Measurements from ENCODE around the gene CPLANE1.
A peak's percentile ranks its signal among the peaks of the same experiment; 100 is the strongest.

Gene CPLANE1

DNA sequence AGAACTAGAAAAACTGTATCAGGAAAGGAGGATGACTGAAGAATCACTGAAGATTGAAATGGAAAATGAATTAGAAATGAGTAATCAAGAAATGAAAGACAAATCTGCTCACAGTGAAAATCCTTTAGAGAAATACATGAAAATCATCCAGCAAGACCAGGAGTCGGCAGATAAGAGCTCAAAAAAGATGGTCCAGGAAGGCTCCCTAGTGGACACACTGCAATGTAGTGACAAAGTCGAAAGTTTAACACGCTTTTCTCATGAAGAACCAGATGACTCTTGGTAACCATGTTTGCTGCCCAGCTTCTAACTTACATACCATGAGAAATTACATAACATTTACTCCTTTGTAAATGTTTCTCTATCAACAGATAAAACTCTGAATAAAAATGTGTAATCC lies 37.1 kb downstream of the CPLANE1 start:
- no peak overlapping the region for H3K4ac ChIP-seq (ENCODE audit: low read depth, low read length)
- H4K8ac ChIP-seq (ENCODE audit: low read depth, low read length) = no peak overlapping the region
- H3K27ac ChIP-seq (ENCODE audit: low read depth, low read length) = no peak overlapping the region
- no CpG with 5 or more reads among the region's 3 CpGs for WGBS (ENCODE audit: extremely low coverage, insufficient coverage, insufficient read length)
- H2AFZ ChIP-seq (ENCODE audit: insufficient read depth, low read length, poor library complexity) = no peak overlapping the region
- H3K36me3 ChIP-seq (ENCODE audit: control insufficient read depth in 1 of 2, insufficient read depth in 2 of 2, low read length in 2 of 2) = peaks cover 9 to 12% of the 10 kb centered on the region in 2 experiments
- no peak overlapping the region for H3K14ac ChIP-seq (ENCODE audit: low read length)
- H3K79me1 ChIP-seq (ENCODE audit: low read length) = no peaks in the 10 kb centered on the region
- H3K23ac ChIP-seq (ENCODE audit: low read length) = no peak overlapping the region
- H4K12ac ChIP-seq (ENCODE audit: low read depth, low read length) = no peak overlapping the region
- peaks cover 4 to 7% of the 10 kb centered on the region in 2 experiments for H3K4me1 ChIP-seq (ENCODE audit: control insufficient read depth in 1 of 2, insufficient read depth in 2 of 2, low read length in 2 of 2)
- no peak overlapping the region for H2AK5ac ChIP-seq (ENCODE audit: low read length)
- no peak overlapping the region for H4K91ac ChIP-seq (ENCODE audit: low read depth, low read length)
- H2BK120ac ChIP-seq (ENCODE audit: insufficient read depth, low read length, poor library complexity) = no peak overlapping the region
- no peaks in the 10 kb centered on the region for H3K79me2 ChIP-seq (ENCODE audit: control insufficient read depth, insufficient read depth, low read length, poor library complexity)
- no peak overlapping the region for H3K4me2 ChIP-seq (ENCODE audit: low read length)
- no peak overlapping the region for H3K18ac ChIP-seq (ENCODE audit: low read length)
- no peak overlapping the region for H3K9ac ChIP-seq (ENCODE audit: low read length)
- peak in 1 of 2 donors; percentile 16 for DNase-seq
- H3K27me3 ChIP-seq (ENCODE audit: insufficient read depth, low read length) = no peaks in the 10 kb centered on the region
- H2BK5ac ChIP-seq (ENCODE audit: low read depth, low read length, poor library complexity) = no peak overlapping the region
- H3K9me3 ChIP-seq (ENCODE audit: insufficient read depth, low read depth, low read length) = no peaks in the 10 kb centered on the region
- no peak overlapping the region for H2BK12ac ChIP-seq (ENCODE audit: low read length)
- no peak overlapping the region for H3K4me3 ChIP-seq (ENCODE audit: low read depth, low read length)

DNA sequence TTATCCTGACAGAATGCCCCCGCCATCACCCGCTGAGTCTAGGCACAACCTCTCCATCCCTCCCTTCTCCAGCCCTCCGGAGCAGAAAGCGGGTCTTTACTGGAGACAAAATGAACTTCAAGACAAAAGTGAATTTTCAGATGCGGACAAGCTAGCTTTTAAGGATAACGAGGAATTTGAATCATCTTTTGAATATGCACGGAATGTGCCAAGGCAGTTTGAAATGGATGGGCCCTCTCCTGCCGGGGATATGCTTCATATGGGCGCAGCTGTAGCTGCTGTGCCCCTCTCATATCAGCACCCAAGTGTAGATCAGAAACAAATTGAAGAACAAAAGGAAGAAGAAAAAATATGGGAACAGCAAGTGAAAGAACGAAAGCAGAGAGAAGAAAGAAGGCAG lies 37.5 kb downstream of the CPLANE1 start:
- Histone ChIP-seq H3K79me1 (ENCODE audit: low read length) (no peaks in the 10 kb centered on the region), H3K4me1 (ENCODE audit: control insufficient read depth in 1 of 2, insufficient read depth in 2 of 2, low read length in 2 of 2) (peaks cover 4 to 7% of the 10 kb centered on the region in 2 experiments), H2BK120ac (ENCODE audit: insufficient read depth, low read length, poor library complexity) (no peak overlapping the region), H3K36me3 (ENCODE audit: control insufficient read depth in 1 of 2, insufficient read depth in 2 of 2, low read length in 2 of 2) (peaks cover 9 to 12% of the 10 kb centered on the region in 2 experiments), H2BK12ac (ENCODE audit: low read length) (no peak overlapping the region), H4K8ac (ENCODE audit: low read depth, low read length) (no peak overlapping the region), H4K91ac (ENCODE audit: low read depth, low read length) (no peak overlapping the region), H3K4ac (ENCODE audit: low read depth, low read length) (no peak overlapping the region), H3K23ac (ENCODE audit: low read length) (no peak overlapping the region), H3K18ac (ENCODE audit: low read length) (no peak overlapping the region), H3K4me3 (ENCODE audit: low read depth, low read length) (no peak overlapping the region), H3K79me2 (ENCODE audit: control insufficient read depth, insufficient read depth, low read length, poor library complexity) (no peaks in the 10 kb centered on the region), H2AFZ (ENCODE audit: insufficient read depth, low read length, poor library complexity) (no peak overlapping the region), H3K27me3 (ENCODE audit: insufficient read depth, low read length) (no peaks in the 10 kb centered on the region), H3K9me3 (ENCODE audit: insufficient read depth, low read depth, low read length) (no peaks in the 10 kb centered on the region), H3K9ac (ENCODE audit: low read length) (no peak overlapping the region), H3K4me2 (ENCODE audit: low read length) (peak overlapping the region; percentile 18), H2AK5ac (ENCODE audit: low read length) (no peak overlapping the region), H3K27ac (ENCODE audit: low read depth, low read length) (no peak overlapping the region), H4K12ac (ENCODE audit: low read depth, low read length) (no peak overlapping the region), H2BK5ac (ENCODE audit: low read depth, low read length, poor library complexity) (no peak overlapping the region), H3K14ac (ENCODE audit: low read length) (no peak overlapping the region)
- no CpG with 5 or more reads among the region's 10 CpGs for WGBS (ENCODE audit: extremely low coverage, insufficient coverage, insufficient read length)
- DNase-seq = peak in 1 of 2 donors; percentile 38

DNA sequence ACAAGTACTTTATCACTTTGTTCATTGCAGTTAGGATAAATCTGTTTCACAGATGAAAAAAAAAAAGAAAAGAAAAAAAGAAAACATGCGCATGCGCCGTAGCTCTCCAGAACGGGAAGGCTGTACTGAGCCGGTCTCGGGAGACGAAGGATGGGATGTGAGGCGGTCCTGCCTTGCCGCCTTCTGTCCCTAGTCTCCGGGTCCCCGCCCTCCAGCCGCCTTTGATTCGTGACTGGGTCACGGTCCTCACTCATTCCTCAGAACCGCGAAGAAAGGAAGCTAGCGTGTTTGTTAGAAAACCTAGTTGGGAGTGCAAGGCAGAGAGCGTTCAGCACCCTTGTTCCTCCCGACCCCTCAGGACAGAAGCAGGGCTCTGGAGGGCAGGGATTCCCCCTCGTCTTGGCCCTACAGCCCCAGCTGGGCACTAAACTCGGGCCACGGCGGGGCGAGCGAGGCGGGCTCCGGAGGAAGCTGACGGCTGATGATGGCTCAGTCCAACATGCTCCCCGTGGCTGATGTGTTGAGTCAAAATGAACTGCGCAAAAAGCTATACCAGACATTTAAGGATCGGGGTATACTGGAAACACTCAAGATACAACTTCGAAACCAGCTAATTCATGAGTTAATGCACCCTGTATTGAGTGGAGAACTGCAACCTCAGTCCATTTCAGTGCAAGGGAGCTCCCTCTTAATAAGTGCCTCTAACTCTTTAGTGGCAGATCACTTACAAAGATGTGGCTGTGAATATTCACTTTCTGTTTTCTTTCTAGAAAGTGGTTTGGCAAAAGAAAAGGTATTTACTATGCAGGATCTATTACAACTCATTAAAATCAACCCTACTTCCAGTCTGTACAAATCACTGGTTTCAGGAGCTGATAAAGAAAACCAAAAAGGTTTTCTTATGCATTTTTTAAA lies 40.0 kb downstream of the CPLANE1 start:
- Histone ChIP-seq H2BK5ac (ENCODE audit: low read depth, low read length, poor library complexity) (no peak overlapping the region), H3K27ac (ENCODE audit: low read depth, low read length) (no peak overlapping the region), H3K18ac (ENCODE audit: low read length) (no peak overlapping the region), H3K4me2 (ENCODE audit: low read length) (no peak overlapping the region), H3K9me3 (ENCODE audit: insufficient read depth, low read depth, low read length) (no peaks in the 10 kb centered on the region), H3K4me1 (ENCODE audit: control insufficient read depth in 1 of 2, insufficient read depth in 2 of 2, low read length in 2 of 2) (peaks cover 4 to 7% of the 10 kb centered on the region in 2 experiments), H3K23ac (ENCODE audit: low read length) (no peak overlapping the region), H3K79me2 (ENCODE audit: control insufficient read depth, insufficient read depth, low read length, poor library complexity) (no peaks in the 10 kb centered on the region), H2BK12ac (ENCODE audit: low read length) (no peak overlapping the region), H3K4me3 (ENCODE audit: low read depth, low read length) (no peak overlapping the region), H3K36me3 (ENCODE audit: control insufficient read depth in 1 of 2, insufficient read depth in 2 of 2, low read length in 2 of 2) (peaks cover 6 to 10% of the 10 kb centered on the region in 2 experiments), H4K8ac (ENCODE audit: low read depth, low read length) (no peak overlapping the region), H4K91ac (ENCODE audit: low read depth, low read length) (no peak overlapping the region), H2BK120ac (ENCODE audit: insufficient read depth, low read length, poor library complexity) (no peak overlapping the region), H3K9ac (ENCODE audit: low read length) (no peak overlapping the region), H3K14ac (ENCODE audit: low read length) (no peak overlapping the region), H3K79me1 (ENCODE audit: low read length) (no peaks in the 10 kb centered on the region), H3K4ac (ENCODE audit: low read depth, low read length) (no peak overlapping the region), H4K12ac (ENCODE audit: low read depth, low read length) (no peak overlapping the region), H3K27me3 (ENCODE audit: insufficient read depth, low read length) (no peaks in the 10 kb centered on the region), H2AK5ac (ENCODE audit: low read length) (no peak overlapping the region), H2AFZ (ENCODE audit: insufficient read depth, low read length, poor library complexity) (no peak overlapping the region)
- WGBS (ENCODE audit: extremely low coverage, insufficient coverage, insufficient read length) = no CpG with 5 or more reads among the region's 32 CpGs
- peak in 1 of 2 donors; percentile 43 for DNase-seq

DNA sequence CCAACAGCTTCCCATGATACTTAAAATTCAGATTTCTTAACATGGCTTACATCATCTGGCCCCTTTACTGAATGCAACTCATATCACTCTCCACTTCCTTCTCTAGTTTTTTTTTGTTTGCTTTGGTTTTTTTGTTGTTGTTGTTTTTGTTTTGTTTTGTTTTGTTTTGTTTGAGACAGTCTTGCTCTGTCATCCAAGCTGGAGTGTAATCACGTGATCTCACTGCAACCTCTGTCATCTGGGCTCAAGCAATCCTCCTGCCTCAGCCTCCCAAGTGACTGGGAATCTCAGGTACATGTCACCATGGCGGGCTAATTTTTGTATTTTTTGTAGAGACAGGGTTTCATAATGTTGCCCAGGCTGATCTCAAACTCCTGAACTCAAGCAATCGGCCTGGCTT lies 41.4 kb downstream of the CPLANE1 start:
- Histone ChIP-seq H2BK12ac (ENCODE audit: low read length) (no peak overlapping the region), H2BK5ac (ENCODE audit: low read depth, low read length, poor library complexity) (no peak overlapping the region), H3K79me2 (ENCODE audit: control insufficient read depth, insufficient read depth, low read length, poor library complexity) (no peaks in the 10 kb centered on the region), H3K79me1 (ENCODE audit: low read length) (no peaks in the 10 kb centered on the region), H3K27ac (ENCODE audit: low read depth, low read length) (no peak overlapping the region), H3K27me3 (ENCODE audit: insufficient read depth, low read length) (no peaks in the 10 kb centered on the region), H3K4me1 (ENCODE audit: control insufficient read depth in 1 of 2, insufficient read depth in 2 of 2, low read length in 2 of 2) (peaks cover 4 to 7% of the 10 kb centered on the region in 2 experiments), H3K9ac (ENCODE audit: low read length) (no peak overlapping the region), H2BK120ac (ENCODE audit: insufficient read depth, low read length, poor library complexity) (no peak overlapping the region), H3K18ac (ENCODE audit: low read length) (no peak overlapping the region), H4K12ac (ENCODE audit: low read depth, low read length) (no peak overlapping the region), H3K9me3 (ENCODE audit: insufficient read depth, low read depth, low read length) (no peaks in the 10 kb centered on the region), H4K8ac (ENCODE audit: low read depth, low read length) (no peak overlapping the region), H3K23ac (ENCODE audit: low read length) (no peak overlapping the region), H4K91ac (ENCODE audit: low read depth, low read length) (no peak overlapping the region), H3K4me3 (ENCODE audit: low read depth, low read length) (no peak overlapping the region), H3K14ac (ENCODE audit: low read length) (no peak overlapping the region), H3K4ac (ENCODE audit: low read depth, low read length) (no peak overlapping the region), H2AK5ac (ENCODE audit: low read length) (no peak overlapping the region), H3K36me3 (ENCODE audit: control insufficient read depth in 1 of 2, insufficient read depth in 2 of 2, low read length in 2 of 2) (peaks cover 7 to 13% of the 10 kb centered on the region in 2 experiments), H3K4me2 (ENCODE audit: low read length) (no peak overlapping the region), H2AFZ (ENCODE audit: insufficient read depth, low read length, poor library complexity) (no peak overlapping the region)
- no CpG with 5 or more reads among the region's 3 CpGs for whole genome bisulfite sequencing (ENCODE audit: extremely low coverage, insufficient coverage, insufficient read length)
- DNase-seq = no peak
